Activated CD8-positive, alpha-beta T cell treated with anti-CD3 and anti-CD28 coated beads for 36 hours (primary cell): ENCODE results near the gene MAPKAPK2. TPM values are rescaled to one million over a fixed set of nuclear protein-coding genes. Genes with fewer than 3 reads are reported as not detected.

ENCODE experiments used
- ATAC-seq: fragments of 200-7000 bp; cut with Tn5 transposase; one replicate; pipeline ENCODE4 v1.10.0; 2021; ENCODE audit warnings: mild to moderate bottlenecking, moderate library complexity
- CTCF ChIA-PET: fragments of 350-600 bp; sonication (Branson Sonifier 250); formaldehyde crosslinking; loops from one replicate; lab custom pipeline; 2021; ENCODE audit warnings: antibody characterized with exemption; lab: Charles Lee
- POLR2A ChIA-PET: fragments of 350-600 bp; sonication (Branson Sonifier 250); formaldehyde crosslinking; loops from one replicate; lab custom pipeline; 2021; ENCODE audit warnings: antibody characterized with exemption; lab: Charles Lee
- DNase-seq: peaks from one replicate; pipeline ENCODE4 v3.0.0-alpha.2; 2020
- H3K27ac Mint-ChIP-seq: one replicate; pipeline ENCODE4 v1.8.0; 2021; ENCODE audit warnings: mild to moderate bottlenecking, mixed read lengths
- H3K27me3 Mint-ChIP-seq: one replicate; pipeline ENCODE4 v1.8.0; 2021; ENCODE audit warnings: mixed read lengths
- H3K36me3 Mint-ChIP-seq: one replicate; pipeline ENCODE4 v1.8.0; 2021; ENCODE audit warnings: low read depth, mixed read lengths
- H3K4me1 Mint-ChIP-seq: one replicate; pipeline ENCODE4 v1.8.0; 2021; ENCODE audit warnings: low read depth, mixed read lengths
- H3K4me3 Mint-ChIP-seq: one replicate; pipeline ENCODE4 v1.8.0; 2021; ENCODE audit warnings: mild to moderate bottlenecking, moderate library complexity, mixed read lengths
- H3K9me3 Mint-ChIP-seq: one replicate; pipeline ENCODE4 v1.8.0; 2021; ENCODE audit warnings: mixed read lengths
- intact Hi-C: fragments of 100-400 bp; cut with micrococcal nuclease; formaldehyde crosslinking; loops from one replicate; pipeline ENCODE4 v1.10.0; 2022
- total RNA-seq, 2 experiments: library from RNA; stranded (reverse); gene quantifications; one replicate each; pipeline ENCODE4 v1.2.3, GENCODE V29; 2021
- TF ChIP-seq, protein P1 (sequence below): fragments of 200-600 bp; IDR thresholded peaks from one replicate; pipeline ENCODE4 v1.8.0; 2022; ENCODE audit warnings: antibody characterized with exemption, mild to moderate bottlenecking

MAPKAPK2 gene
- total RNA-seq, 2 experiments from 2014 or later = 50.4 to 51.4 TPM

DNA sequence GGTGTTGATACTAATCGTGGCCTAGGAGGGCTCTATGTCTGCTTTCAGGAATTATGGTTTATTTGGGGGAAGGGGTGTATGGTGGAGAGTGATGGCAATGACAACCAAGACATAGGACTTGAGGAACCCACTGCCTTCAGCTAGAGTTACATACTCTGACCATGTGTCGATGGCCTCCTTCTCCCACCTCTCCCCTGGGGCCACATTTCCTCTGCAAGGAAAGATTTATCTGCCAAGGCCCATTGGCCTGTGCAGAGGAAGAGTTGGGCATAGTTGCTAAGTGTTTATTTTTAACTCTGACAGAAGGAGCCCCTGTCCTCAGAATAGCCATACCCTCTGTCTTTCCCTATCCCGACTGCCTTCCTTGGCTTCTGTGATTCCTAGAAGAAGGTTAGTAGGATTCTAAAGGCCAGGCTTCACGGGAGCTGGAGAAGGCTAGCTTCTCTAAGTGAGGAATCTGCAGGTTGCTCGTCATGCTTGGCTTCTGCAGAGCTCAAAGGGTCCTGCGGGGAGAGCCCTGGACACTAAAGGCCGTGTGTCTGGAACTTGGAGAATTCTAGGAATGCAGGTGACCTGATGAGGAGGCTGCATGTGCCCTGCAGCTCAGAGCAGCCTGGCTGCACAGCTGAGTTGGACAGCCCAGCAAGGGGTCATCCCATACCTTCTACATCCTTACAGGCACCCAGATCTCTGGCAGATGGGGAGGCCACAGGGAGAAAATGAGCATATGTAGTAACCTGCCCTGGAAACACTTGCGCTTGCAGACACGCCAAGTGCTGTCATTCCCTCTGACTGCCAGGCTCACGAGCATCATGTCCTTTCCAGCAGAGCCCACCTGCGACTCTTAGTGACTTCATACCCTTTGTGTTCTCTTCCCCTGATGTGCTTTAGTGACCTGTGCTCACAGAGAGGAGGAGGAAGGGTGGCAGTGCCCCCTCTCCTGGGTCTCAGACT, 9.7 kb downstream of the MAPKAPK2 start:
- DNase-seq = no peak
- POLR2A ChIA-PET = no interaction called here
- Mint-ChIP-seq H3K36me3 (peaks cover 11% of the 10 kb centered on the region), H3K27me3 (no peaks in the 10 kb centered on the region), H3K9me3 (no peaks in the 10 kb centered on the region), H3K4me3 (no peak overlapping the region), H3K27ac (no peak overlapping the region), H3K4me1 (peaks cover 73% of the 10 kb centered on the region)
- CTCF ChIA-PET = interaction anchor here (1.1 to 3.0 kb wide), 5 partner anchors 30 to 215 kb away, joined by 3 to 12 read pairs (median 4); no protein-coding TSS in a partner anchor
- no peak for ATAC-seq
- intact Hi-C loops = no loop called here
- TF ChIP-seq, protein P1, sequence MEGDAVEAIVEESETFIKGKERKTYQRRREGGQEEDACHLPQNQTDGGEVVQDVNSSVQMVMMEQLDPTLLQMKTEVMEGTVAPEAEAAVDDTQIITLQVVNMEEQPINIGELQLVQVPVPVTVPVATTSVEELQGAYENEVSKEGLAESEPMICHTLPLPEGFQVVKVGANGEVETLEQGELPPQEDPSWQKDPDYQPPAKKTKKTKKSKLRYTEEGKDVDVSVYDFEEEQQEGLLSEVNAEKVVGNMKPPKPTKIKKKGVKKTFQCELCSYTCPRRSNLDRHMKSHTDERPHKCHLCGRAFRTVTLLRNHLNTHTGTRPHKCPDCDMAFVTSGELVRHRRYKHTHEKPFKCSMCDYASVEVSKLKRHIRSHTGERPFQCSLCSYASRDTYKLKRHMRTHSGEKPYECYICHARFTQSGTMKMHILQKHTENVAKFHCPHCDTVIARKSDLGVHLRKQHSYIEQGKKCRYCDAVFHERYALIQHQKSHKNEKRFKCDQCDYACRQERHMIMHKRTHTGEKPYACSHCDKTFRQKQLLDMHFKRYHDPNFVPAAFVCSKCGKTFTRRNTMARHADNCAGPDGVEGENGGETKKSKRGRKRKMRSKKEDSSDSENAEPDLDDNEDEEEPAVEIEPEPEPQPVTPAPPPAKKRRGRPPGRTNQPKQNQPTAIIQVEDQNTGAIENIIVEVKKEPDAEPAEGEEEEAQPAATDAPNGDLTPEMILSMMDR = no peak

DNA sequence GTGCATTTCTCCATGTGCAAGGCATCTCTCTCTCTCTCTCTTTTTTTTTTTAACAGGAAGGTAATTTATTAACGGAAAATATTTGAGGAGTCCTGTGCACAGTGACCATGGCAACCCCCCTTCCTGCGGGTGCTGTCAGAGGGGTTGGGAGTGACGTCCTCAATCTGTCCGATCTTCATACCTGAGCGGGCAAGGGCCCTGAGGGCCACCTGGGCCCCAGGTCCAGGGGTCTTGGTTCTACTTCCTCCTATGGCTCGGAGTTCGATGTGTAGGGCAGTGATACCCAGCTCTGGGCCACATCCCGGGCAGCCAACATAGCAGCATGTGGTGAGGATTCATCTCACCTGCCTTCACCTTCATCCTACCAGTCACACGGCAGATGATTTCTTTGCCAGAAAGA, 11.0 kb downstream of the MAPKAPK2 start:
- ATAC-seq (no peak), DNase-seq (no peak)
- Mint-ChIP-seq H3K27me3 (no peaks in the 10 kb centered on the region), H3K36me3 (peaks cover 11% of the 10 kb centered on the region), H3K4me1 (peaks cover 73% of the 10 kb centered on the region), H3K4me3 (no peak overlapping the region), H3K9me3 (no peaks in the 10 kb centered on the region), H3K27ac (no peak overlapping the region)
- intact Hi-C loops = no loop called here
- ChIA-PET CTCF (no interaction called here), POLR2A (interaction anchor here (1.2 to 1.4 kb wide), 2 partner anchors 9 to 11 kb away, joined by 3 to 4 read pairs; partner anchors contain the start of gene MAPKAPK2)
- TF ChIP-seq, protein P1 = no peak

DNA sequence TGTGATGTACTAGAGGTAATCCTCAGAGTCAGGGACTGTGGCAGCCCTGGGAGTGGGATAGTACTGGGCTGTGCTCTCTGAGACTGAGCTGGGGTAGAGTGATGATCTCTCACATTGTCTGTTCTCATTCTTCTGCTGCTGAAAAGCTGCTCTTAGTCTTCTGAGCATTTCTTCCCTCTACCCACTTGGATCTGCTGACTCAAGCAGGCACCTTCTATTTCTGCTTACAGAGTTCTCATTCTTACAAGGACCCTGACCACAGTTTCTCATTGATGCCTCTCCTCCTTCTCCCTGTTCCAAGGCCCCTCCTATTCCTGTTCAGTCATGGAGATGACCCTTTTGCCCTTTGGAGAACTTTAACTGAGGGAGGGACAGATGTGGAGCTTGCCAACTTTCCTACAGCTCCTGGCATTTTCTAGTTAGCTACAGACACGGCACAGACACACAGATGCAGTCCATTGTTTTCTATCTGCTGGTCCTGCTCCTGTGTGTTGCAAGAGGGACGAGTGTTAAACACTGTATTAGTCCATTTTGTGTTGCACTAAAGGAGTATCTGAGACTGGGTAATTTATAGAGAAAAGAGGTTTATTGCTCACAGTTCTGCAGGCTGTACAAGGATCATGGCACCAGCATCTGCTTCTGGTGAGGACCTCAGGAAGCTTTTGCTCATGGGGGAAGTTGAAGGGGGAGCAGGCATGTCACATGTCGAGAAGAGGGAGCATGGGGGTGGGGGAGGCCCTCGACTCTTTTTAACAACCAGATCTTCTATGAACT, 12.3 kb downstream of the MAPKAPK2 start:
- ATAC-seq (no peak), DNase-seq (no peak)
- H3K27me3 Mint-ChIP-seq = no peaks in the 10 kb centered on the region
- H3K4me1 Mint-ChIP-seq = peaks cover 64% of the 10 kb centered on the region
- peaks cover 11% of the 10 kb centered on the region for H3K36me3 Mint-ChIP-seq
- POLR2A ChIA-PET = interaction anchor here (1.0 to 1.4 kb wide), 3 partner anchors 8 to 33 kb away, joined by 3 to 4 read pairs (median 3); partner anchors contain the start of gene MAPKAPK2
- intact Hi-C loops = no loop called here
- H3K4me3 Mint-ChIP-seq = no peak overlapping the region
- TF ChIP-seq, protein P1 = no peak
- H3K9me3 Mint-ChIP-seq = no peaks in the 10 kb centered on the region
- CTCF ChIA-PET = interaction anchor here (0.8 to 1.3 kb wide), 3 partner anchors 9 to 68 kb away, joined by 3 to 4 read pairs (median 3); no protein-coding TSS in a partner anchor
- H3K27ac Mint-ChIP-seq = no peak overlapping the region

DNA sequence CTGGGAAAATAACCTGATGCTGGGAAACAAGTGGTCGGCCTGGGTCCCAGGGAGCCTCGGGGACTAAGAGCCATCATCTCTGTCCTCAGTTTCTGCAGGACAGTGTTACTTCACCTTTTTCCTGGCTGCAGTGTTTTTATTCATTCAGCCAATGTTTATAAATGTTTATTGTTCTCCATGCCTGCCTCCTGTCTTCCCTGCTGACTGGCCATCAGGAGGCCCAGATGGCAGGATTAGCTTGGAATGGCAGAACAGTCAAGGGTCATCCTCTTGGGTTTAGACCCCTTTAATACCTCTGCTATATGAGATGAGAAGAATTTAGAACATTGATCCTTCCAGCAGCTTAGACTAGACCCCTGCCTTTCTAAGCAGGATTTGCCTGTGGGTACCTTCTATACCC, 13.3 kb downstream of the MAPKAPK2 start:
- intact Hi-C loops = no loop called here
- Mint-ChIP-seq H3K36me3 (peaks cover 11% of the 10 kb centered on the region), H3K27ac (no peak overlapping the region), H3K9me3 (no peaks in the 10 kb centered on the region), H3K4me1 (peaks cover 64% of the 10 kb centered on the region), H3K27me3 (no peaks in the 10 kb centered on the region), H3K4me3 (no peak overlapping the region)
- CTCF ChIA-PET = interaction anchor here (0.9 to 1.4 kb wide), 4 partner anchors 28 to 63 kb away, joined by 3 to 6 read pairs (median 4); partner anchors contain the start of gene DYRK3
- ATAC-seq (no peak), DNase-seq (no peak)
- TF ChIP-seq, protein P1 = no peak
- POLR2A ChIA-PET = interaction anchor here (1.0 kb wide), 1 partner anchor 8 kb away, joined by 3 read pairs; no protein-coding TSS in a partner anchor
